GM21619 (cell line): ENCODE data around the gene UMAD1.

Experiments used
- ATAC-seq: cut with Tn5 transposase; IDR thresholded peaks from one replicate; pipeline ENCODE4 v1.9.1; 2021; ENCODE audit not compliant: unreplicated experiment

The UMAD1 gene

DNA sequence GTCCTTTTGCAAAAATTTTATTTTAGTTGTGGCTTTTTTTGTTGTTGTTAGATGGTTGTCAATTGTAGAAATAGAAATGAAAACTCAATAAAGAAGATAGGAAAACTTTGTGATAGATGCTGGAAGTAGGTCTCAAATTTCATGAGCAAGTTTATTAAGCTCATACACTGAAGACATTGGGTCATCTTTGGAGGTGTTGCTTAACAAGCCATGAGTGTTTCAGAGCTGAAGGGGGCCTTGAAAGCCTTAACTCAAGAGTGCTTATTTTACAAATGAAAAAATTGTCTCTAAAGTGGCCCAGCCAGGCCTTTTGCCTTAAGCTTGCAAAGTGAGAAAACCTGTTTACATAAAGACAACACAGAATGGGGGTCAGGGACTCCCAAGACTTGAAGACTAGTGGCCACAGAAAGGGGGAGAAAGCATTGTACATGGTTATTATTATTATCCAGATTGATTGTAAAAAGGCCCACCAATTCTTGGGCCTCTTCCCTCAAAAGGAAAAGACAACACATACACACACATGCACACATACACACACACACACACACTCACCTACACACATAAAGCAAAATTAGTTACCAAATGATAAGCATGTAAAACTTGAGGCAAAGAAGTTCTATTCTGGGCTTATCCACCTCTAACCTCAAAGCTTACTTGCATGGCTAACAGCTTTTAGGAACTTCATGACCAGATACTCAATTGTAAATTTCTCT is 278.3 kb downstream of the UMAD1 start:
- ATAC-seq = peak; percentile 36

DNA sequence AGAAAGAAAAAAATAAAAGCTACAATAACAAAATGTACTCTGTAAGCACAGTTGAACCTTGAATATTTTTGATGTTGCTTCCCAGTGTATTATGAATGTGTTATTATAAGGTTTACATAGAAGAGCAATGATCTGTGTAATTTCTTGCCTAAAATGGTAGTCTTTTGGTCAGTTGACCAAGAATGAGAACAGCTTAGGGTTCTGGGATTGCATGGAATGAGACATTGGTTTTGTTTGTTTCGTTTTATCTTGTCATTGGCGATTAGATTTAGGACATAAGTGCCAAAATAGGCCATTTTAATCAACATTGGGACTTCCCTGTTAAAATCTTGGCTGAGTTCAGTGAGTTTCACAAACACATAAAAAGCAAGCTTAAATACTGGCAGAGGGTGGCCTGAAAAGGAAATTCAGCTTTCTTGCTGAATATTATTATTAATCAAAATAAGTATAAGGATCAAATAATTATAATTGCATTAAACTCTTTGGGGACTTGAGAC is 278.9 kb downstream of the UMAD1 start:
- peak; percentile 21 for ATAC-seq

DNA sequence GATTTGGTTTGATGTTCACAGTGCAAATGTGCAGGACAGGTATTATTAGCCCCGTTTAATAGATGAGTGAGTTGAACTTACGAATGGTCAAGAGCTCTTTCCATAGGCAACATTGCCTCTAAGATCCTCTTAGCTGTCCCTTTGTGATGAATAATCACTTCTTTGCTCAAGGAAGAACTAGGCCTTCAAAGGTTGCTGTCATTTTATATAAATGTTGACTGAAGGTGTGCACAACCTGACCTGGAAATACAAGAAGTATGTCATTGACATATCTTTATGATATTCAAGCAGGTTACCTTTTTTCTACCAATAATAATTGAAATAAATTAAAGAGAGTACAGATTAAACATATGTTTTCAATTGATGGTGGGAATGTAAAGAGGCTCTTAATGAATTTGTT is 279.5 kb downstream of the UMAD1 start:
- ATAC-seq = no peak

DNA sequence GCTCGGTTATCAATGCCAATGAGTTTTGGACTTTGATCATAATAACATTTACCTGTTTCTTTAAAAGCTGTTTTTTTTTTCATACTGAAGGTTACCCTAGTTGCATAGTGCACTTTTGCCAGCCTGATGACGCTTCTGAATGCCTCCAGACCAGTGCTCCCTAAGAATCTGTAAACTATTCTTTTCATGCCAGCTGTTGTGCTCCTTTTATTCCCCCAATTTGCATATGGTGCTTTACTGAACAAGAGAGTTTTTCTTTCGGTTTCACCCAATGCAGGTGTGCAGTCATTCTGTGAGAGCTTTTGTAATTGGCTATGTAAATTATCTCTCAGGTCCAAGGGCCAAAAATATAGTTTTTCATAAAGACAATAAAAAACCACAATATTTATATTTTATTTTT is 279.9 kb downstream of the UMAD1 start:
- peak; percentile 95 for ATAC-seq

DNA sequence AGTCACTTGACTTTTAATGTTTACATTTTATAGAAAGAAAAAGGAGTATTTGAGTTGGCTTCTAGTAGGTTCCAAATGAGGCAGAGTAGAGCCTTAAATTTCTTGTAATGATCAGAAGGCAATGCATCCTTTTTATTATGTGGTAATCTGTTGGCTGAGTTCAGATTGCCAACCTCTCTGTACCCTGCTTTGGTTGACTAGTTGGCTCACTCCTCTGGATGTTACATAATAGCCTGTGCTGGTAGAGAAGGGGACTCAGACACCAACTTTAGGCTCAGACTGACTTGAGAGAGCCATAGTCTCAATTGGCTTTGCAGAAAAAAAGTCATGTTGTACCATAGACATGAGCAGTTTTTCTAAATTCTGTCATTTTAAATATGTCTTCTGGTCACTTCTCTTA is 281.3 kb downstream of the UMAD1 start:
- no peak for ATAC-seq

DNA sequence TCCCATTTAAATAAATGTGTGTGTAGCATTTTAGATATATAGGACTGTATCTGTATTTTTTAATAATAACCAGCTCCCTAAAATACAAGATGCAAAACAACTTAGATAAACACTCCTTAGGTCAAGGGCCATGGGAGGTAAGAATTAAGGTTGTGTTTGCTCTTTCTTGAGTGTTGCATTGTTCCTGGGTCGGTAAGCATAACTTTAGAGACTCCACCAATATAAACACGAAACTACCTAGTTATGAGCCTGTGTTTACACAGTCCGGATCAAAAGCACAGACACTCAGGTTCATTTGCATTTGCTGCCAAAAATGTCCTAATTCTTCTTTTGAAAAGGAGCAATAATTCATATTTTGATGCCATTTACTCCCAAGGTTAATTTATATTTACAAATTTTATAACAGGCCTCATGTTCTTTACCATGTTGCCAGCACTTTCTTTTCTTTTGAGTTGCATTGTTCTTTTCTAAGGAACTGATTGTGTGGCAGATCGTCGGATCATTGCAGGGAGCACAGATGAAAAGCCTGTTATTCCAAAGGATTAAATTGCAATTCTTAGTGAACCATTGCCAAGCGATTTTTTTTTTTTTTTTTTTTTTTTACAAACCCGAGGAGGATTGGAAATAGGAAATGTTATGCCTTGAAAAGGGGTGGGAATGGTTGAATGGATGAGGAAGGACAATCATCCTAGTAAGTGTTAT is 282.3 kb downstream of the UMAD1 start:
- no peak for ATAC-seq

DNA sequence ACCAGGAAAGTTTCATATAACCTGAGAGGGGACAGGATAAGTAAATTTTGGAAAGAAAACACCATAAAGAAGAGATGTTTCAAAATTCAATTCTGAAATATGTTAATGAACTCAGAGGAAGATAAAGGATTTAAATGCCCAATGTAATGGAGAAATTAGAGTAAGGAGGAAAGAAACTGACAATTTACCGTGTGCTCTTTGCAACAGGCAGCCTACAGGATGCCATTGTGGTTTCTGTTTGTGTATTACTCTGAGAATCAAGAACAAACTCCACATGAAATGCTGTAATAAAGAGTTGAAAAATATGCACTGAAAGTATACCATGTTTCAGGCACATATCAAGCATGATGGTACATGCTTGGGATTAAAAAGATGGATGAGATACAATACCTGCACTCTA is 283.3 kb downstream of the UMAD1 start:
- no peak for ATAC-seq

DNA sequence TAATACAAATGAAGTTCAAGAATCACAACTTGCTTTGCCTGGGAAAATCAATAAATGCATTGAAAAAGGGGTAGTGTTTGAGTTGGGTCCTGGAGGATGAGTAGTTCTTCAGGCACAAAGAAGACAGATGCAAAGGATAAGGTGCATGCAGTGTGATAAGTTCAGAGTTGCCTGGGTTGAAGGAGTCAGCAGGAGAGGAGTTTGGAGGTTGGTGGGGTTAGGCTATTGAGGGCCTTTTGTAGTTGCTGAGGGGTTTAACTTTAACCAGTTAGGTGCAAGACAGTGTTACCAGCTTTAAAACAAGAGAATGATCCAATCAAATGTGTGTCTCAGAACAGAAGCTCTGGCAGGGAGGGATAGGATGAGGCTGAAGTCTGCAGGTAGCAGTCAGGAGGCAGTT is 283.8 kb downstream of the UMAD1 start:
- ATAC-seq = no peak
